Suprapubic skin (tissue), 4 donors: Measurements from ENCODE around the gene SLC25A22. TPM values are rescaled to one million over a fixed set of nuclear protein-coding genes. Genes with fewer than 3 reads are reported as not detected.

Experiments used
- DNase-seq, 2 donors: peaks; one replicate each; pipeline ENCODE4 v3.0.0-alpha.2; 2019; ENCODE audit warnings: low spot score in 2 of 2
- H3K27ac ChIP-seq: fragments of 200-600 bp; sonication (generic); one replicate; pipeline ENCODE4 v1.5.1; 2019
- H3K27me3 ChIP-seq: fragments of 200-600 bp; sonication (generic); one replicate; pipeline ENCODE4 v1.5.1; 2019
- H3K36me3 ChIP-seq: fragments of 200-600 bp; sonication (generic); one replicate; pipeline ENCODE4 v1.5.1; 2019
- H3K4me1 ChIP-seq: fragments of 200-600 bp; sonication (generic); one replicate; pipeline ENCODE4 v1.5.1; 2019
- H3K4me3 ChIP-seq: fragments of 200-600 bp; sonication (generic); one replicate; pipeline ENCODE4 v1.5.1; 2019; ENCODE audit warnings: mild to moderate bottlenecking
- H3K9me3 ChIP-seq: fragments of 200-600 bp; sonication (generic); one replicate; pipeline ENCODE4 v1.5.1; 2019
- CTCF ChIP-seq, 2 donors: fragments of 200-600 bp in 1 of 2; fragments of 450-650 bp in 1 of 2; sonication (generic) in 1 of 2; IDR thresholded peaks; one replicate each; pipeline ENCODE4 v1.5.1; 2016 to 2019; ENCODE audit warnings: antibody characterized with exemption in 2 of 2, mild to moderate bottlenecking in 1 of 2, moderate library complexity in 1 of 2
- EP300 ChIP-seq: sonication (generic); formaldehyde crosslinking; IDR thresholded peaks from one replicate; pipeline ENCODE4 v1.6.1; 2017; ENCODE audit warnings: antibody characterized with exemption
- POLR2A ChIP-seq, 2 donors: fragments of 450-650 bp; IDR thresholded peaks; one replicate each; pipeline ENCODE4 v1.6.1; 2017; ENCODE audit warnings: antibody characterized with exemption in 2 of 2, mild to moderate bottlenecking in 2 of 2, moderate library complexity in 2 of 2
- POLR2AphosphoS5 ChIP-seq, 3 donors: sonication (generic); formaldehyde crosslinking; IDR thresholded peaks; one replicate each; pipeline ENCODE4 v1.6.1; 2017; ENCODE audit warnings: antibody characterized with exemption in 3 of 3
- WGBS: methylation state at CpG from one replicate; pipeline ENCODE4 v1.1.5; 2018; 5-methylcytosine and 5-hydroxymethylcytosine counted together
- total RNA-seq, 4 donors: library from RNA; depleted of rRNA; stranded (reverse); fragments of >200 nt; gene quantifications; one replicate each; pipeline ENCODE4 v1.1.0, GENCODE V29; 2016

SLC25A22 gene
- total RNA-seq, 4 donors from 2014 or later, result 11.2 to 14.7 (median 13.7) TPM

GRCh38 chr11:791658-792534 is 6.2 kb downstream of the SLC25A22 start:
- Histone ChIP-seq H3K9me3 (no peaks in the 10 kb centered on the region), H3K4me3 (no peak overlapping the region), H3K27me3 (peaks cover 13% of the 10 kb centered on the region), H3K36me3 (peaks cover 15% of the 10 kb centered on the region), H3K4me1 (peaks cover 34% of the 10 kb centered on the region), H3K27ac (no peak overlapping the region)
- DNase-seq, result no peak
- WGBS, result 80% methylated on average over 2 of the region's 49 CpGs
- TF ChIP-seq CTCF (IDR thresholded peaks at IDR 0.05) (no peak), EP300 (no peak), POLR2A (IDR thresholded peaks at IDR 0.05) (no peak), POLR2AphosphoS5 (IDR thresholded peaks at IDR 0.05) (no peak)

- H3K9me3 ChIP-seq, result no peaks in the 10 kb centered on the region
- no peak overlapping the region for H3K27ac ChIP-seq
- WGBS, result 51% methylated on average over 14 of the region's 18 CpGs
- peaks cover 13% of the 10 kb centered on the region for H3K27me3 ChIP-seq
- no peak for DNase-seq
- no peak overlapping the region for H3K4me3 ChIP-seq
- H3K4me1 ChIP-seq, result peaks cover 24% of the 10 kb centered on the region
- TF ChIP-seq EP300 (no peak), POLR2AphosphoS5 (IDR thresholded peaks at IDR 0.05) (no peak), POLR2A (IDR thresholded peaks at IDR 0.05) (no peak), CTCF (IDR thresholded peaks at IDR 0.05) (no peak)
- peaks cover 15% of the 10 kb centered on the region for H3K36me3 ChIP-seq
These were observed 7.1 kb downstream of the SLC25A22 start for GRCh38 chr11:790721-791564.

GRCh38 chr11:789943-790342 is 8.1 kb downstream of the SLC25A22 start, which contains the start of gene CEND1:
Gene CEND1 (minus strand): TSS chr11:790090. CDS start chr11:788576, 1,514 bp downstream.
- H3K4me1 ChIP-seq, result peaks cover 14% of the 10 kb centered on the region
- WGBS, result no CpG with 5 or more reads among the region's 44 CpGs
- TF ChIP-seq CTCF (IDR thresholded peaks at IDR 0.05) (no peak), POLR2A (IDR thresholded peaks at IDR 0.05) (no peak)
- peaks cover 13% of the 10 kb centered on the region for H3K27me3 ChIP-seq
- H3K9me3 ChIP-seq, result no peaks in the 10 kb centered on the region
- DNase-seq, result no peak
- H3K27ac ChIP-seq, result no peak within 1 kb of the TSS
- H3K4me3 ChIP-seq, result no peak within 1 kb of the TSS
- peaks cover 15% of the 10 kb centered on the region for H3K36me3 ChIP-seq

GRCh38 chr11:788953-789940 is 8.8 kb downstream of the SLC25A22 start:
- no peak for TF ChIP-seq EP300
- no peak for TF ChIP-seq POLR2AphosphoS5 (IDR thresholded peaks at IDR 0.05)
- TF ChIP-seq POLR2A (IDR thresholded peaks at IDR 0.05), result no peak
- TF ChIP-seq CTCF (IDR thresholded peaks at IDR 0.05), result no peak
- peaks cover 15% of the 10 kb centered on the region for H3K36me3 ChIP-seq
- H3K27ac ChIP-seq, result no peak overlapping the region
- H3K9me3 ChIP-seq, result no peaks in the 10 kb centered on the region
- H3K4me3 ChIP-seq, result no peak overlapping the region
- H3K4me1 ChIP-seq, result peaks cover 7% of the 10 kb centered on the region
- H3K27me3 ChIP-seq, result peaks cover 13% of the 10 kb centered on the region
- no CpG with 5 or more reads among the region's 31 CpGs for WGBS
- DNase-seq, result no peak
